ENCODE measurements around the gene SRSF4. TPM values are rescaled to one million over a fixed set of nuclear protein-coding genes. Genes with fewer than 3 reads are reported as not detected.

The SRSF4 gene
- total RNA-seq, 1 experiment from 2014 or later, result 69.0 TPM

Other genes with a start within 250 kb of the SRSF4 start
- 11.3 TPM for gene TMEM200B, start 58.0 kb downstream of the SRSF4 start, total RNA-seq (2021; ENCODE audit: unreplicated experiment)
- 42.9 TPM for gene MECR, start 49.0 kb upstream of the SRSF4 start, total RNA-seq (2021; ENCODE audit: unreplicated experiment)
- 40.7 TPM for gene PTPRU, start 54.6 kb upstream of the SRSF4 start, total RNA-seq (2021; ENCODE audit: unreplicated experiment)

All from HCT116 (cell line).